HL-60 (cell line): ENCODE results near the gene OR51B4.
"Not testable (repeated sequence)": the region's sequence is repeated elsewhere in the genome, so short reads cannot be mapped to it uniquely, and the experiment has no call there.

Experiments
- DNase-seq, 2 experiments: peaks; one replicate each; pipeline ENCODE4 v3.0.0-alpha.2; 2010 to 2020; ENCODE audit warnings: low read depth in 1 of 2, low spot score in 1 of 2
- H3K27ac ChIP-seq: fragments of 250-450 bp; sonication (Bioruptor Pico); replicated peaks from 2 replicates; pipeline ENCODE4 v1.5.1; 2020; ENCODE audit warnings: mild to moderate bottlenecking, moderate library complexity
- H3K27me3 ChIP-seq: fragments of 250-450 bp; sonication (Bioruptor Pico); 2 replicates; pipeline ENCODE4 v1.5.1; 2021; ENCODE audit warnings: mild to moderate bottlenecking, moderate library complexity; ENCODE audit not compliant: insufficient read depth, poor library complexity, severe bottlenecking
- H3K4me3 ChIP-seq: replicated peaks from 2 replicates; pipeline ENCODE4 v1.5.1; 2011; ENCODE audit warnings: mild to moderate bottlenecking, control low read depth, low read length; ENCODE audit not compliant: insufficient read depth
- CTCF ChIP-seq: IDR thresholded peaks from one replicate; pipeline ENCODE4 v1.5.1; 2011; ENCODE audit warnings: low read length, control low read depth, inconsistent platforms; ENCODE audit not compliant: insufficient read depth
- GABPA ChIP-seq: IDR thresholded peaks from 2 replicates; pipeline ENCODE4 v1.6.1; 2012; ENCODE audit warnings: low read depth
- POLR2AphosphoS5 ChIP-seq: IDR thresholded peaks from 2 replicates; pipeline ENCODE4 v1.6.1; 2012; ENCODE audit warnings: low read depth
- REST ChIP-seq: IDR thresholded peaks from 2 replicates; pipeline ENCODE4 v1.6.1; 2012; ENCODE audit warnings: low read depth; ENCODE audit not compliant: insufficient replicate concordance
- SPI1 ChIP-seq: IDR thresholded peaks from 2 replicates; pipeline ENCODE4 v1.6.1; 2012; ENCODE audit warnings: low read depth, mild to moderate bottlenecking, borderline replicate concordance

Gene OR51B4

GRCh38 chr11:5324197-5324596, 22.5 kb upstream of the OR51B4 start, which contains the start of gene OR51B2:
OR51B2 (minus strand) TSS chr11:5324297; CDS start chr11:5324297, 0 bp downstream.
- DNase-seq = no peak
- Histone ChIP-seq H3K27ac (no peak within 1 kb of the TSS), H3K4me3 (no peak within 1 kb of the TSS), H3K27me3 (no peaks in the 10 kb centered on the region)
- no peak for TF ChIP-seq POLR2AphosphoS5
- no peak for TF ChIP-seq REST
- TF ChIP-seq CTCF = no peak

- DNase-seq = no peak
- H3K4me3 ChIP-seq = no peak overlapping the region
- TF ChIP-seq POLR2AphosphoS5 (no peak), CTCF (no peak), GABPA (no peak), SPI1 (no peak), REST (no peak)
- no peak overlapping the region for H3K27ac ChIP-seq
- no peaks in the 10 kb centered on the region for H3K27me3 ChIP-seq
Measured at GRCh38 chr11:5317292-5317691, 15.5 kb upstream of the OR51B4 start.

- not testable (repeated sequence) for H3K27me3 ChIP-seq, DNase-seq, H3K4me3 ChIP-seq, H3K27ac ChIP-seq
Measured at GRCh38 chr11:5313326-5314023, 11.7 kb upstream of the OR51B4 start.

GRCh38 chr11:5310423-5310822, 8.7 kb upstream of the OR51B4 start:
- Histone ChIP-seq H3K4me3 (no peak overlapping the region), H3K27me3 (no peaks in the 10 kb centered on the region), H3K27ac (no peak overlapping the region)
- TF ChIP-seq GABPA (no peak), SPI1 (no peak), REST (no peak), POLR2AphosphoS5 (no peak), CTCF (no peak)
- DNase-seq = no peak
